GM12878 (cell line): ENCODE results near the gene PRPF6. TPM values are rescaled to one million over a fixed set of nuclear protein-coding genes. Genes with fewer than 3 reads are reported as not detected.

Experiments
- ATAC-seq: fragments of 200-7000 bp; cut with Tn5 transposase; 3 replicates; pipeline ENCODE4 v1.9.1; 2020; ENCODE audit warnings: mild to moderate bottlenecking, moderate library complexity
- BruUV-seq: library from RNA; stranded (reverse); fragments of 400-500 nt; replicated peaks from 2 replicates; lab custom pipeline; 2021; lab: Mats Ljungman, UMichigan
- CTCF ChIA-PET: fragments of 300-600 bp; sonication (Branson Sonifier 250); formaldehyde crosslinking; extraction: SDS; loops from one replicate; lab custom pipeline; 2021; ENCODE audit warnings: inconsistent platforms; lab: Yijun Ruan, JAX
- POLR2A ChIA-PET: fragments of 350-600 bp; formaldehyde crosslinking; extraction: SDS; loops from one replicate; lab custom pipeline; 2021; ENCODE audit warnings: inconsistent platforms; lab: Charles Lee
- RAD21 ChIA-PET: fragments of 300-600 bp; sonication (Branson Sonifier 250); formaldehyde crosslinking; loops from one replicate; lab custom pipeline; 2023; ENCODE audit warnings: antibody characterized with exemption; ENCODE audit not compliant: unreplicated experiment; lab: Charles Lee
- SMC1A ChIA-PET: fragments of 300-600 bp; sonication (Branson Sonifier 250); formaldehyde crosslinking; loops from one replicate; lab custom pipeline; 2023; ENCODE audit not compliant: unreplicated experiment, uncharacterized antibody; lab: Charles Lee
- DNase-seq: peaks from one replicate; pipeline ENCODE4 v3.0.0-alpha.2; 2011; ENCODE audit warnings: low read depth, low spot score
- FAIRE-seq: peaks from 3 replicates; lab custom pipeline; 2011; peaks lifted over from hg19 to GRCh38; lab: Jason Lieb, UNC
- H2AFZ ChIP-seq: 2 replicates; pipeline ENCODE4 v1.6.0; 2011; ENCODE audit warnings: low read depth, low read length, control low read depth; ENCODE audit not compliant: control insufficient read depth
- H3K27ac ChIP-seq: 2 replicates; pipeline ENCODE4 v1.5.1; 2011; ENCODE audit warnings: control low read depth; ENCODE audit not compliant: control insufficient read depth, insufficient read depth
- H3K27me3 ChIP-seq, 2 experiments: replicated peaks in 1 of 2; 2 replicates each; pipeline versions ENCODE4 v1.6.0 to v1.6.1; 2011; ENCODE audit warnings: low read length in 1 of 2; ENCODE audit not compliant: control insufficient read depth in 2 of 2, insufficient read depth in 2 of 2
- H3K36me3 ChIP-seq, 2 experiments: 2 replicates each; pipeline ENCODE4 v1.5.1; 2011; ENCODE audit warnings: low read length in 1 of 2; ENCODE audit not compliant: control insufficient read depth in 2 of 2, insufficient read depth in 2 of 2
- H3K4me1 ChIP-seq: 2 replicates; pipeline ENCODE4 v1.6.1; 2011; ENCODE audit warnings: mild to moderate bottlenecking, low read length, moderate library complexity, mixed read lengths; ENCODE audit not compliant: control insufficient read depth, insufficient read depth
- H3K4me2 ChIP-seq: 2 replicates; pipeline ENCODE4 v1.6.0; 2011; ENCODE audit warnings: control low read depth; ENCODE audit not compliant: control insufficient read depth, insufficient read depth
- H3K4me3 ChIP-seq: fragments of 200-600 bp; sonication (generic); 2 replicates; pipeline ENCODE4 v1.5.1; 2016
- H3K79me2 ChIP-seq: 2 replicates; pipeline ENCODE4 v1.6.0; 2011; ENCODE audit warnings: low read length; ENCODE audit not compliant: control insufficient read depth, insufficient read depth
- H3K9ac ChIP-seq: 2 replicates; pipeline ENCODE4 v1.8.0; 2011; ENCODE audit warnings: low read length, control low read depth, mixed read lengths; ENCODE audit not compliant: control insufficient read depth, insufficient read depth
- H3K9me3 ChIP-seq: replicated peaks from 3 replicates; pipeline ENCODE4 v1.5.1; 2011; ENCODE audit warnings: mild to moderate bottlenecking, low read length; ENCODE audit not compliant: control insufficient read depth, insufficient read depth
- H4K20me1 ChIP-seq: 2 replicates; pipeline ENCODE4 v1.6.0; 2011; ENCODE audit not compliant: control insufficient read depth, insufficient read depth
- BCL11A ChIP-seq: IDR thresholded peaks from 2 replicates; pipeline ENCODE4 v1.6.1; 2011; ENCODE audit warnings: low read depth, low read length
- CEBPB ChIP-seq, 2 experiments: fragments of 150-350 bp in 1 of 2; IDR thresholded peaks; 2 replicates each; pipeline ENCODE4 v1.6.1; 2012 to 2014; ENCODE audit warnings: low read depth in 2 of 2, low read length in 2 of 2, borderline replicate concordance in 1 of 2, inconsistent platforms in 1 of 2
- CEBPZ ChIP-seq: fragments of 150-350 bp; IDR thresholded peaks from 2 replicates; pipeline ENCODE4 v1.6.1; 2016; ENCODE audit warnings: low read depth, low read length
- EZH2 ChIP-seq: IDR thresholded peaks from 2 replicates; pipeline ENCODE4 v1.6.1; 2012; ENCODE audit warnings: low read depth, mild to moderate bottlenecking, control low read depth, inconsistent platforms, low read length, borderline replicate concordance; ENCODE audit not compliant: control insufficient read depth
- GATAD2B ChIP-seq: fragments of 450-650 bp; conservative IDR thresholded peaks from 2 replicates; pipeline ENCODE4 v1.6.1; 2017; ENCODE audit warnings: low read depth, mild to moderate bottlenecking, moderate library complexity
- IKZF1 ChIP-seq: fragments of 450-650 bp; conservative IDR thresholded peaks from 2 replicates; pipeline ENCODE4 v1.6.1; 2017; ENCODE audit warnings: antibody characterized with exemption, mild to moderate bottlenecking
- MEF2B ChIP-seq: fragments of 450-650 bp; IDR thresholded peaks from 2 replicates; pipeline ENCODE4 v1.6.1; 2018; ENCODE audit warnings: mild to moderate bottlenecking, moderate library complexity; ENCODE audit not compliant: partially characterized antibody, poor library complexity, severe bottlenecking
- MTA2 ChIP-seq: fragments of 450-650 bp; IDR thresholded peaks from 2 replicates; pipeline ENCODE4 v1.6.1; 2016; ENCODE audit warnings: low read depth, mild to moderate bottlenecking, moderate library complexity
- NBN ChIP-seq: fragments of 450-650 bp; IDR thresholded peaks from 2 replicates; pipeline ENCODE4 v1.6.1; 2016
- POLR2A ChIP-seq: IDR thresholded peaks from 2 replicates; pipeline ENCODE4 v1.6.1; 2011; ENCODE audit warnings: low read depth, mild to moderate bottlenecking, low read length
- SUPT20H ChIP-seq: IDR thresholded peaks from 2 replicates; pipeline ENCODE4 v1.6.1; 2011; ENCODE audit warnings: low read depth, mild to moderate bottlenecking, low read length, moderate library complexity, borderline replicate concordance; ENCODE audit not compliant: control insufficient read depth
- ZNF274 ChIP-seq: IDR thresholded peaks from one replicate; pipeline ENCODE4 v1.8.0; 2011; ENCODE audit not compliant: insufficient read length, insufficient read depth
- WGBS: methylation state at CpG from one replicate; pipeline ENCODE4 v1.1.6; 2016; ENCODE audit warnings: low lambda C conversion rate; ENCODE audit not compliant: insufficient replicate concordance, insufficient coverage; ENCODE audit errors: missing lambda C conversion rate; 5-methylcytosine and 5-hydroxymethylcytosine counted together
- in situ Hi-C: fragments of 300-500 bp; cut with MboI; formaldehyde crosslinking; loops from 9 replicates; pipeline ENCODE4 v1.14.3; 2018; ENCODE audit warnings: mixed read lengths
- intact Hi-C: fragments of 100-400 bp; cut with micrococcal nuclease; formaldehyde crosslinking; loops from one replicate; pipeline ENCODE4 v1.14.2; 2022; ENCODE audit not compliant: unreplicated experiment
- polyA plus RNA-seq, 11 experiments: library from polyadenylated mRNA; depleted of rRNA in 4 of 11; unstranded in 6 of 11; stranded (reverse) in 5 of 11; fragments of >200 nt; fragmentation: Nextera tagmentation in 4 of 11; fragmentation: Illumina TruSeq in 1 of 11; extraction: Ambion mirVana in 4 of 11; extraction: Trizol in 1 of 11; gene quantifications; 1 replicate in 1 of 11; 2 replicates in 10 of 11; pipeline versions ENCODE4 v1.2.1 to v1.2.3, GENCODE V29; 2011 to 2016; ENCODE audit warnings: inconsistent platforms in 2 of 11, missing spikeins in 2 of 11, low read depth in 1 of 11
- total RNA-seq, 4 experiments: library from RNA; depleted of rRNA in 3 of 4; stranded (reverse); fragments of >200 nt in 3 of 4; fragmentation: Illumina TruSeq in 1 of 4; extraction: Trizol in 1 of 4; gene quantifications; 2 replicates each; pipeline versions ENCODE4 v1.2.1 to v1.2.3, GENCODE V29; 2013 to 2021
- TF ChIP-seq, protein P1 (sequence below): fragments of 450-650 bp; IDR thresholded peaks from 2 replicates; pipeline ENCODE4 v1.6.1; 2017; ENCODE audit warnings: mild to moderate bottlenecking, moderate library complexity
- TF ChIP-seq, protein P2 (sequence below): fragments of 450-650 bp; IDR thresholded peaks from 2 replicates; pipeline ENCODE4 v1.6.1; 2017; ENCODE audit warnings: antibody characterized with exemption, mild to moderate bottlenecking, moderate library complexity

PRPF6 gene
- total and polyA plus RNA-seq, 10 of the 15 experiments (the other 5 are each of a cell fraction or from before 2014, with no cell fraction given) = 5.0 to 102 (median 71.3) TPM

GRCh38 chr20:64049878-64050260, 68.9 kb downstream of the PRPF6 start:
- ChIA-PET POLR2A (interaction anchor here (0.8 kb wide), 1 partner anchor 16 kb away, joined by 6 read pairs; no protein-coding TSS in a partner anchor), CTCF (interaction anchor here (0.5 to 2.2 kb wide), 2 partner anchors 8 to 144 kb away, joined by 3 to 5 read pairs; no protein-coding TSS in a partner anchor), RAD21 (no interaction called here), SMC1A (no interaction called here)
- ATAC-seq (no peak; the same call in 2 of the 3 replicates), FAIRE-seq (no peak), DNase-seq (no peak)
- Histone ChIP-seq H3K79me2 (no peaks in the 10 kb centered on the region), H4K20me1 (no peaks in the 10 kb centered on the region), H3K27ac (no peak overlapping the region), H2AFZ (no peak overlapping the region), H3K27me3 (peaks cover 4 to 14% of the 10 kb centered on the region in 2 experiments; a peak in 3 of 4 replicates), H3K4me1 (peaks cover 9% of the 10 kb centered on the region), H3K4me2 (peak overlapping the region; percentile 42), H3K36me3 (no peaks in the 10 kb centered on the region), H3K4me3 (no peak overlapping the region), H3K9me3 (no peaks in the 10 kb centered on the region), H3K9ac (no peak overlapping the region)
- in situ Hi-C loops (no loop called here), intact Hi-C loops (loop anchor here (10.0 kb wide), 1 partner anchor 185 kb away; the partner anchor contains the start of genes ABHD16B and TPD52L2)
- no peak for TF ChIP-seq EZH2
- TF ChIP-seq, protein P1, sequence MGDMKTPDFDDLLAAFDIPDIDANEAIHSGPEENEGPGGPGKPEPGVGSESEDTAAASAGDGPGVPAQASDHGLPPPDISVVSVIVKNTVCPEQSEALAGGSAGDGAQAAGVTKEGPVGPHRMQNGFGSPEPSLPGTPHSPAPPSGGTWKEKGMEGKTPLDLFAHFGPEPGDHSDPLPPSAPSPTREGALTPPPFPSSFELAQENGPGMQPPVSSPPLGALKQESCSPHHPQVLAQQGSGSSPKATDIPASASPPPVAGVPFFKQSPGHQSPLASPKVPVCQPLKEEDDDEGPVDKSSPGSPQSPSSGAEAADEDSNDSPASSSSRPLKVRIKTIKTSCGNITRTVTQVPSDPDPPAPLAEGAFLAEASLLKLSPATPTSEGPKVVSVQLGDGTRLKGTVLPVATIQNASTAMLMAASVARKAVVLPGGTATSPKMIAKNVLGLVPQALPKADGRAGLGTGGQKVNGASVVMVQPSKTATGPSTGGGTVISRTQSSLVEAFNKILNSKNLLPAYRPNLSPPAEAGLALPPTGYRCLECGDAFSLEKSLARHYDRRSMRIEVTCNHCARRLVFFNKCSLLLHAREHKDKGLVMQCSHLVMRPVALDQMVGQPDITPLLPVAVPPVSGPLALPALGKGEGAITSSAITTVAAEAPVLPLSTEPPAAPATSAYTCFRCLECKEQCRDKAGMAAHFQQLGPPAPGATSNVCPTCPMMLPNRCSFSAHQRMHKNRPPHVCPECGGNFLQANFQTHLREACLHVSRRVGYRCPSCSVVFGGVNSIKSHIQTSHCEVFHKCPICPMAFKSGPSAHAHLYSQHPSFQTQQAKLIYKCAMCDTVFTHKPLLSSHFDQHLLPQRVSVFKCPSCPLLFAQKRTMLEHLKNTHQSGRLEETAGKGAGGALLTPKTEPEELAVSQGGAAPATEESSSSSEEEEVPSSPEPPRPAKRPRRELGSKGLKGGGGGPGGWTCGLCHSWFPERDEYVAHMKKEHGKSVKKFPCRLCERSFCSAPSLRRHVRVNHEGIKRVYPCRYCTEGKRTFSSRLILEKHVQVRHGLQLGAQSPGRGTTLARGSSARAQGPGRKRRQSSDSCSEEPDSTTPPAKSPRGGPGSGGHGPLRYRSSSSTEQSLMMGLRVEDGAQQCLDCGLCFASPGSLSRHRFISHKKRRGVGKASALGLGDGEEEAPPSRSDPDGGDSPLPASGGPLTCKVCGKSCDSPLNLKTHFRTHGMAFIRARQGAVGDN = 0 out of 2 replicates have a peak, but pooled peaks have one; percentile 22
- no peak for TF ChIP-seq BCL11A
- TF ChIP-seq GATAD2B = 0 out of 2 replicates have a peak, but pooled peaks have one; percentile 17
- peak; percentile 81 for TF ChIP-seq MEF2B
- no peak for TF ChIP-seq CEBPB (IDR thresholded peaks at IDR 0.05; ENCODE audit: borderline replicate concordance in 1 of 2, low read depth in 2 of 2, low read length in 2 of 2)
- no peak for TF ChIP-seq SUPT20H
- 0 out of 2 replicates have a peak, but pooled peaks have one; percentile 13 for TF ChIP-seq MTA2
- no peak for TF ChIP-seq ZNF274
- no peak for TF ChIP-seq NBN
- TF ChIP-seq IKZF1 = peak; percentile 35; the same call in 1 of the 2 replicates
- TF ChIP-seq, protein P2, sequence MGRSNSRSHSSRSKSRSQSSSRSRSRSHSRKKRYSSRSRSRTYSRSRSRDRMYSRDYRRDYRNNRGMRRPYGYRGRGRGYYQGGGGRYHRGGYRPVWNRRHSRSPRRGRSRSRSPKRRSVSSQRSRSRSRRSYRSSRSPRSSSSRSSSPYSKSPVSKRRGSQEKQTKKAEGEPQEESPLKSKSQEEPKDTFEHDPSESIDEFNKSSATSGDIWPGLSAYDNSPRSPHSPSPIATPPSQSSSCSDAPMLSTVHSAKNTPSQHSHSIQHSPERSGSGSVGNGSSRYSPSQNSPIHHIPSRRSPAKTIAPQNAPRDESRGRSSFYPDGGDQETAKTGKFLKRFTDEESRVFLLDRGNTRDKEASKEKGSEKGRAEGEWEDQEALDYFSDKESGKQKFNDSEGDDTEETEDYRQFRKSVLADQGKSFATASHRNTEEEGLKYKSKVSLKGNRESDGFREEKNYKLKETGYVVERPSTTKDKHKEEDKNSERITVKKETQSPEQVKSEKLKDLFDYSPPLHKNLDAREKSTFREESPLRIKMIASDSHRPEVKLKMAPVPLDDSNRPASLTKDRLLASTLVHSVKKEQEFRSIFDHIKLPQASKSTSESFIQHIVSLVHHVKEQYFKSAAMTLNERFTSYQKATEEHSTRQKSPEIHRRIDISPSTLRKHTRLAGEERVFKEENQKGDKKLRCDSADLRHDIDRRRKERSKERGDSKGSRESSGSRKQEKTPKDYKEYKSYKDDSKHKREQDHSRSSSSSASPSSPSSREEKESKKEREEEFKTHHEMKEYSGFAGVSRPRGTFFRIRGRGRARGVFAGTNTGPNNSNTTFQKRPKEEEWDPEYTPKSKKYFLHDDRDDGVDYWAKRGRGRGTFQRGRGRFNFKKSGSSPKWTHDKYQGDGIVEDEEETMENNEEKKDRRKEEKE = no peak
- no peak for TF ChIP-seq CEBPZ
- TF ChIP-seq POLR2A = no peak
- 13% methylated on average over 15 of the region's 16 CpGs for WGBS
- BruUV-seq = no TSS peak
